Measurements from ENCODE around the gene CLTCL1.
"Not testable (repeated sequence)": the region's sequence is repeated elsewhere in the genome, so short reads cannot be mapped to it uniquely, and the experiment has no call there.

The CLTCL1 gene

DNA sequence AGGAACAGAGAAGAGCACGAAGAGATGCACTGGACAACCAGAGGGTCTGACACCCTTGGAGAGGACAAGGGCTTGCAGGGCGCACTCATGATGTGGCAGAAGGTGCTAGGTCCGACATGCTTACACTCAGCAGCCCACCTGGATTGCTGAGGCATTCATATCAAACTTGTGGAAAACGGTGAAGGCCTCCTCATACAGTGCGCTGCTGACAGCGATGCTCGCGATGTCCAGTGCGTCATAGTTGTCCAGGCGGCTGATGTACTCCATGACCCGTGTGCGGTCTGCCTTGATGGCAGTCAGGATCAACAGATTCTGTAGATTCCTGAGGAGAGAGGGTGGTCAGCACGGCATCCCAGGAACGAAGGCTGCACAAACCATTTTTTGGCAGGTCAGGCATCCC lies 81.3 kb downstream of the CLTCL1 start:
- no peaks in the 10 kb centered on the region for H3K36me3 Mint-ChIP-seq
- H3K27ac Mint-ChIP-seq: no peak overlapping the region
- H3K9me3 Mint-ChIP-seq: no peaks in the 10 kb centered on the region
- CTCF ChIA-PET: no interaction called here
- DNase-seq: no peak
- H3K4me1 Mint-ChIP-seq: no peaks in the 10 kb centered on the region
- H3K4me3 Mint-ChIP-seq: no peak overlapping the region
- peaks cover 17% of the 10 kb centered on the region for H3K27me3 Mint-ChIP-seq

DNA sequence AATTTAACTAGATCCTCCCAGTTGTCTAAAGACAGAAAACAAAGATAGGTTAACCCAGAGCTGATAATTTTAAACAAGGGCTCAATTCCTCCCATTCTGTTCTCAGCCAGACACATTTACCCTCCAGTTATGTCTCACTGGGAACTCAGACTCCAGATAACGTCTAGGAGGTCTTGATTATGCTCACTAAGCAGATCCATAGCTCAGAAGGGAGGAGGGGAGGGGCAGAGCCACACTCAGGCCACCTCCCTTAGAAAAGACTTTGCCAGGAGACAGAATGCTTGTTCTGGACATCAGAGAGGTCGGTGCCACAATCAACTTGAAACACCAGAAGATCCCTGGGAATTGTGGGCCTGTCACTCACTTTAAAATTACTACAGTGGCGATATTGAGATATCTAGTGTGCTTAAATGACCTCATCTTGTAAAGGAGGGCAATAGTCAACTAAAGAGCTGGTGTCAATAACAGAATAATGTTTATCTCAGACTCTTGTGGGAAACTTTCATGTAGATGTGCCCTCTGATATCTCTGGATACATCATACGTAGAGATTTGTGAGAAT lies 83.2 kb downstream of the CLTCL1 start:
- no peaks in the 10 kb centered on the region for H3K4me1 Mint-ChIP-seq
- CTCF ChIA-PET: no interaction called here

GRCh38 chr22:19207884-19208283 lies 83.6 kb downstream of the CLTCL1 start:
- no peaks in the 10 kb centered on the region for H3K36me3 Mint-ChIP-seq
- no peak for DNase-seq
- no peak overlapping the region for H3K4me3 Mint-ChIP-seq
- H3K27ac Mint-ChIP-seq: no peak overlapping the region
- CTCF ChIA-PET: no interaction called here
- H3K4me1 Mint-ChIP-seq: no peaks in the 10 kb centered on the region
- peaks cover 21% of the 10 kb centered on the region for H3K27me3 Mint-ChIP-seq
- H3K9me3 Mint-ChIP-seq: no peaks in the 10 kb centered on the region

More for the DNA sequence above, 83.2 kb downstream of the CLTCL1 start:
- Mint-ChIP-seq H3K36me3 (no peaks in the 10 kb centered on the region), H3K4me3 (no peak overlapping the region), H3K9me3 (no peaks in the 10 kb centered on the region), H3K27me3 (peaks cover 21% of the 10 kb centered on the region), H3K27ac (no peak overlapping the region)
- DNase-seq: no peak

GRCh38 chr22:19207401-19207808 lies 84.1 kb downstream of the CLTCL1 start:
- H3K27ac Mint-ChIP-seq: no peak overlapping the region
- H3K9me3 Mint-ChIP-seq: no peaks in the 10 kb centered on the region
- DNase-seq: no peak
- no peaks in the 10 kb centered on the region for H3K36me3 Mint-ChIP-seq
- no peaks in the 10 kb centered on the region for H3K4me1 Mint-ChIP-seq
- no peak overlapping the region for H3K4me3 Mint-ChIP-seq
- H3K27me3 Mint-ChIP-seq: peaks cover 18% of the 10 kb centered on the region
- CTCF ChIA-PET: no interaction called here

DNA sequence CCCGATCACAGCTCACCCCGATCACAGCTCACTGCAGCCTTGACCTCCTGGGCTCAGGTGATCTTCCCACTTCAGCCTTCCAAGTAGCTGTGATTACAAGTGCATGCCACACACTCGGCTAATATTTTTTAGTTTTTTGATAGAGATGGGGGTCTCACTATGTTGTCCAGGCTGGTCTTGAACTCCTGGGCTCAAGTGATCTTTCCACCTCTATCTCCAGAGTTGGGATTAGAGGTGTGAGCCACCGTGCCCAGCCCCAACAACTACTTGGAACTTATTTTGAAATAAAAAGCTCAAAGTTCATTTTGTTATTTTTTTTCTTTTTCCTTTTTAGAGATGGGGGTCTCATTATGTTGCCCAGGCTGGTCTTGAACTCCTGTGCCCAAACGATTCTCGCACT lies 85.2 kb downstream of the CLTCL1 start:
- H3K36me3 Mint-ChIP-seq: no peaks in the 10 kb centered on the region

GRCh38 chr22:19204640-19205039 lies 86.9 kb downstream of the CLTCL1 start:
- no peak for DNase-seq
- Mint-ChIP-seq H3K9me3 (no peaks in the 10 kb centered on the region), H3K4me3 (no peak overlapping the region), H3K4me1 (no peaks in the 10 kb centered on the region), H3K36me3 (no peaks in the 10 kb centered on the region), H3K27ac (no peak overlapping the region), H3K27me3 (peaks cover 8% of the 10 kb centered on the region)
- CTCF ChIA-PET: no interaction called here

More for the DNA sequence above, 85.2 kb downstream of the CLTCL1 start:
- no peaks in the 10 kb centered on the region for H3K4me1 Mint-ChIP-seq
- H3K9me3 Mint-ChIP-seq: no peaks in the 10 kb centered on the region
- no peak overlapping the region for H3K27ac Mint-ChIP-seq
- no peak for DNase-seq
- H3K4me3 Mint-ChIP-seq: no peak overlapping the region
- H3K27me3 Mint-ChIP-seq: peaks cover 15% of the 10 kb centered on the region
- CTCF ChIA-PET: interaction anchor here (0.5 kb wide), 1 partner anchor 225 kb away, joined by 7 read pairs; no protein-coding TSS in a partner anchor

DNA sequence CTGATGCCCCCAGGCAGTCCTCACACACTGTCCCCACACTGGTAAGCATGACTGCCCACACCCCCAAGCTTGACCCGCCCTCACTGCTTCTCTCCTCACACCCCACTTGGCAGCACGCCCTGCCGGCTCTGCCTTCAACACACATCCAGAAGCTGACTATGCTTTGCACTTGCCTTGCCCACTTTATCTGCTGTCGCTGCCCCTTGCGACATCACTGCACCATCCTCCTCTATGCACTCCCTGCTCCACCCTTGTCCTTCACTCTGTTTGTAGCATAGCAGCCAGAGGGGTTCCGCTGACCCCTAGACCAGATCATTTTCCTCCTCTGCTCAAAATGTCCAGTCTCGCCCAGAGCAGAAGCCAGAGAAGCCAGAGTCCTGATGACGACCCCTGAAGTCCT lies 87.7 kb downstream of the CLTCL1 start:
- Mint-ChIP-seq H3K4me3 (no peak overlapping the region), H3K4me1 (no peaks in the 10 kb centered on the region), H3K9me3 (no peaks in the 10 kb centered on the region), H3K27me3 (peaks cover 4% of the 10 kb centered on the region), H3K36me3 (no peaks in the 10 kb centered on the region), H3K27ac (no peak overlapping the region)
- DNase-seq: no peak
- CTCF ChIA-PET: no interaction called here

DNA sequence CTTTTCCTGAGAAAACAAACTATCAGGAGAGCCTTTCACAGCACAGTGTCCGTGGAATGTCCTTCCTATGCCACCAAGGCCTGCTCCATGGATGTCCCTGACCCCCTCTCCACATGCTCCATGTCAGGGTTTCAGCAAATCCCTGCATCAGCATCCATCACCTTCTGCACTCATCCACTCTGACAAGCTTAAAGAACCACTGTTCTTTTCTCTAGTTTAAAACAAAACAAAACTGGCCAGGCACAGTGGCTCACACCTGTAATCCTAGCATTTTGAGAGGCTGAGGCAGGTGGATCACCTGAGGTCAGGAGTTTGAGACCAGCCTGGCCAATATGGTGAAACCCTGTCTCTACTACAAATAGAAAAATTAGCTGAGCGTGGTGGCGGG lies 88.7 kb downstream of the CLTCL1 start:
- CTCF ChIA-PET, H3K9me3 Mint-ChIP-seq, H3K27ac Mint-ChIP-seq, H3K36me3 Mint-ChIP-seq, H3K27me3 Mint-ChIP-seq, H3K4me3 Mint-ChIP-seq, DNase-seq, H3K4me1 Mint-ChIP-seq: not testable (repeated sequence)

GRCh38 chr22:19201869-19202798 lies 89.4 kb downstream of the CLTCL1 start:
- H3K27me3 Mint-ChIP-seq: peaks cover 14% of the 10 kb centered on the region
- DNase-seq: no peak
- no peak overlapping the region for H3K4me3 Mint-ChIP-seq
- no peaks in the 10 kb centered on the region for H3K36me3 Mint-ChIP-seq
- CTCF ChIA-PET: interaction anchor here (0.8 kb wide), 1 partner anchor 22 kb away, joined by 3 read pairs; no protein-coding TSS in a partner anchor
- H3K9me3 Mint-ChIP-seq: no peaks in the 10 kb centered on the region
- H3K27ac Mint-ChIP-seq: no peak overlapping the region
- no peaks in the 10 kb centered on the region for H3K4me1 Mint-ChIP-seq

DNA sequence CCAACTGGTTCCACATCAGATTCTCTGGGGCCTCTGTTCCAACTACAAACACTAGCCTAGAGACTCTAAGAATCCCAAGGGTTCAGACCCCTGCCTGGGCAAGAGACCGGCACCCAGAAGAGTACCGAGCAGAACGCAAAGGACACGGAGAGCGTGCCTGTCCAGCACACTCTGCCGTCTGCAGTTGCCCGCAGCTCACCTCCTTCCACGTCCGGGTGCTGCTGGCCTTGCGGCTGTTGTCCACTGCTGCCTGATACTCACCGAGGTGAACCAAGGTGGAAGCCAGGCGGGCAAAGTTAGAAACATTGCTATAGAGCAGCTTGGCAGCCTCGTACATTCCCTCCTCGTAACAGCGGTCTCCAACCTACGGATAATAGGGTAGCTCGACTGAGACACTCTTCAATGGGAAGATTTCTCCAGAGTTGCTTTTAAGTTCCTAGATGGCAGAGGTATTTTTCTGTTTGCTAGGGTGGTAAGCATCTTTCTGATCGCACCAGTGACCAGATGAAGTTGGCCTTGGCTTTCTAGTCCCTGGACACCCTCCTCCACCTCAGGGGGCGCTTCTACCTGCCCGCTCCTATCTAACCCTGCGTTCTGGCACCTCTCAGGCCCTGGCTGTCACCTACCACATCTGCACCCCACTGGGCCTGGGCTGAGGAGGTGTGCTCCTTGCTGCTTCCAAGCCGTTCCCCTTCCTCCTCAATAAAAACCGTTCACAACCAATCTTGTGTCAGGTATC lies 90.2 kb downstream of the CLTCL1 start:
- Mint-ChIP-seq H3K4me3 (no peak overlapping the region), H3K36me3 (no peaks in the 10 kb centered on the region), H3K9me3 (no peaks in the 10 kb centered on the region), H3K27ac (no peak overlapping the region), H3K27me3 (peaks cover 16% of the 10 kb centered on the region), H3K4me1 (no peaks in the 10 kb centered on the region)
- DNase-seq: no peak
- CTCF ChIA-PET: interaction anchor here (0.8 kb wide), 1 partner anchor 22 kb away, joined by 3 read pairs; no protein-coding TSS in a partner anchor

DNA sequence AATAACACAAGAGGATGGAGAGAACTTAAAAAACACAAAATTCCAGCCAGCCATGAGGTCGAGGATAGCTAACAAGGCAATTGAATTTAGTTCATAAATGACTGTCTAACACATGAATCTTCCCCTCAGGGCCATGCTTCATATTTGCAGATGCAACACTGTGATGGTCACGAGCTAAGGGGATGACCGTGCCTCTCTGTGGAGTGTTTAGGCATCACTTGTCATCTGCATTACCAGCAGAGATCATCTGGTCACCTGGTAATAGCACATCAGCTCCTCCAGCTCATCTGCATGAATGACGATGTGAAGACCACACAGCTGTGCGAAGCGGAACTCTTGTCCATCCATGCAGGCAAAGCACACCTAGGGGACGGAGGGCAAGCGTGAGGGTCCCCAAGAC lies 92.0 kb downstream of the CLTCL1 start:
- H3K4me1 Mint-ChIP-seq: peaks cover 15% of the 10 kb centered on the region
- H3K27ac Mint-ChIP-seq: no peak overlapping the region
- peaks cover 16% of the 10 kb centered on the region for H3K27me3 Mint-ChIP-seq
- no peaks in the 10 kb centered on the region for H3K36me3 Mint-ChIP-seq
- DNase-seq: no peak
- CTCF ChIA-PET: interaction anchor here (1.5 kb wide), 1 partner anchor 430 kb away, joined by 3 read pairs; no protein-coding TSS in a partner anchor
- no peaks in the 10 kb centered on the region for H3K9me3 Mint-ChIP-seq
- H3K4me3 Mint-ChIP-seq: no peak overlapping the region

DNA sequence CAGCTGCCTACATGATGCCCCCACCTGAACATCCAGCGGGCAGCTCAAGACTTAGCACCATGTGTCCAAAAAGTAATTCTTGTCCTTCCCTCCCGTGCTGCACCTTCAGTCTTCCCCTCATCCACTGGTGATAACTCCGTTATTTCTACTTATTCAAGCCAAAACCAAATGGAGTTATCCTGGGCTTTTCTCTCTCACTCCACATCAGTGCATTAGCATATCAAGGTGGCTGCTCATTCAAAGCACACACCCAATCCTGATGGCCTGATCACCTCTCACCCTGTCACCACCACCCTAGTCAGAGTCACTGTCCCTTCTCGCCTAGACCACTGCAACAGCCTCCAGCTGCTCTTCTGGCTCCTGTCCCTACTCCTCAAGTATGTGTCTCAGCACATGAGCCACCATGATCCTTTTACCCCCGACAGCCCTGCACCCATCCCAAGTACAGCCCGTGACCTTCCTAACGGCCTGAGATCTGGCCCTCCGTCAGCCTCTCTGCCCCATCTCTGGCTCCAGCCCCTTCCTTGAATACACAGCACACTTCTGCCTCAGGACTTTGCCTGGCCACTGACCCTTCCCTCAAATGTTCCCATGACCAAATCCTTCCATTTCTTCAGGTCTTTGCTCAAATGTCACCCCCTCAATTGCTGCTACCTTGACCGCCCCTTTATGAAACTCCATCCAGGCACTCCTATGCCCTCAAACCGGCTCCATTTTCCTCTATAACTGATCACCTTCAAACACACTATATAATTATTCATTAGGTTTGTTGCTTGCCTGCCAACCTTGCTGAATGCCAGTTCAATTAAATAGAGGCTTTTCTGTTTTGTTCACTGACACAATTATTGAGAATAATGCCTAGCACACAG lies 93.3 kb downstream of the CLTCL1 start:
- CTCF ChIA-PET: interaction anchor here (1.5 kb wide), 1 partner anchor 432 kb away, joined by 3 read pairs; no protein-coding TSS in a partner anchor
- H3K9me3 Mint-ChIP-seq: no peaks in the 10 kb centered on the region
- DNase-seq: no peak
- H3K27me3 Mint-ChIP-seq: peaks cover 12% of the 10 kb centered on the region
- H3K27ac Mint-ChIP-seq: no peak overlapping the region
- H3K4me1 Mint-ChIP-seq: peaks cover 15% of the 10 kb centered on the region
- H3K4me3 Mint-ChIP-seq: no peak overlapping the region
- no peaks in the 10 kb centered on the region for H3K36me3 Mint-ChIP-seq

- Mint-ChIP-seq H3K4me3 (no peak overlapping the region), H3K27ac (no peak overlapping the region), H3K4me1 (peaks cover 15% of the 10 kb centered on the region), H3K9me3 (no peaks in the 10 kb centered on the region), H3K36me3 (no peaks in the 10 kb centered on the region), H3K27me3 (peaks cover 17% of the 10 kb centered on the region)
- DNase-seq: no peak
- CTCF ChIA-PET: no interaction called here
These were observed 94.5 kb downstream of the CLTCL1 start for GRCh38 chr22:19196841-19197612.
